A549 (cell line): Measurements from ENCODE around the gene GOLGA6L2. TPM values are rescaled to one million over a fixed set of nuclear protein-coding genes. Genes with fewer than 3 reads are reported as not detected.
"Not testable (repeated sequence)": the region's sequence is repeated elsewhere in the genome, so short reads cannot be mapped to it uniquely, and the experiment has no call there.

Experiments
- ATAC-seq, 2 experiments: fragments of 200-7000 bp in 1 of 2; fragments of >200 bp in 1 of 2; cut with Nextera tagmentation in 1 of 2; cut with Tn5 transposase in 1 of 2; 3 replicates each; pipeline versions ENCODE4 v1.8.0 to v1.9.1; 2018 to 2020; ENCODE audit warnings: mild to moderate bottlenecking in 1 of 2, moderate library complexity in 1 of 2
- CTCF ChIA-PET: fragments of 300-600 bp; sonication (Branson Sonifier 250); formaldehyde crosslinking; extraction: SDS; loops from one replicate; lab custom pipeline; 2021; ENCODE audit warnings: antibody characterized with exemption, inconsistent platforms; lab: Yijun Ruan, JAX
- POLR2A ChIA-PET: fragments of 350-600 bp; formaldehyde crosslinking; extraction: SDS; loops from one replicate; lab custom pipeline; 2021; ENCODE audit warnings: antibody characterized with exemption, inconsistent platforms; lab: Yijun Ruan, JAX
- DNase-seq, 2 experiments: peaks; one replicate each; pipeline versions ENCODE4 v3.0.0 to v3.0.0-alpha.2; 2011 to 2016; ENCODE audit warnings: low read depth in 1 of 2, low spot score in 1 of 2
- FAIRE-seq: peaks from 2 replicates; lab custom pipeline; 2011; peaks lifted over from hg19 to GRCh38; lab: Jason Lieb, UNC
- H3K27ac ChIP-seq, 2 experiments: fragments of >200 bp; sonication (Bioruptor Twin); formaldehyde crosslinking; 3 replicates each; pipeline ENCODE4 v1.5.1; 2016 to 2017
- H3K4me1 ChIP-seq: fragments of >200 bp; sonication (Bioruptor Twin); formaldehyde crosslinking; 3 replicates; pipeline ENCODE4 v1.6.1; 2016
- H3K4me2 ChIP-seq: fragments of >200 bp; sonication (Bioruptor Twin); formaldehyde crosslinking; 3 replicates; pipeline ENCODE4 v1.6.1; 2016
- H3K4me3 ChIP-seq: fragments of >200 bp; sonication (Bioruptor Twin); formaldehyde crosslinking; 3 replicates; pipeline ENCODE4 v1.5.1; 2016
- H3K9me3 ChIP-seq: fragments of >200 bp; sonication (Bioruptor Twin); formaldehyde crosslinking; 3 replicates; pipeline ENCODE4 v1.6.1; 2016
- ATOH8 ChIP-seq: fragments of 250-450 bp; sonication (Bioruptor Pico); IDR thresholded peaks from 2 replicates; pipeline ENCODE4 v1.5.0; 2020; ENCODE audit warnings: low read depth, mild to moderate bottlenecking, moderate library complexity
- CBX2 ChIP-seq: fragments of 200-600 bp; sonication (generic); IDR thresholded peaks from 2 replicates; pipeline ENCODE4 v1.6.1; 2016; ENCODE audit warnings: low read depth, mild to moderate bottlenecking, borderline replicate concordance
- CBX8 ChIP-seq: fragments of 200-600 bp; sonication (generic); IDR thresholded peaks from 2 replicates; pipeline ENCODE4 v1.6.1; 2016
- HEYL ChIP-seq: fragments of 250-450 bp; sonication (Bioruptor Pico); IDR thresholded peaks from 2 replicates; pipeline ENCODE4 v1.8.0; 2021; ENCODE audit warnings: mild to moderate bottlenecking, moderate library complexity
- HOXA7 ChIP-seq: fragments of 250-450 bp; sonication (Bioruptor Pico); IDR thresholded peaks from 2 replicates; pipeline ENCODE4 v1.5.0; 2020; ENCODE audit warnings: mild to moderate bottlenecking, moderate library complexity
- HOXB13 ChIP-seq: fragments of 250-450 bp; sonication (Bioruptor Pico); IDR thresholded peaks from 2 replicates; pipeline ENCODE4 v1.5.0; 2020; ENCODE audit warnings: low read depth, mild to moderate bottlenecking, moderate library complexity
- HOXB5 ChIP-seq: fragments of 250-450 bp; sonication (Bioruptor Pico); IDR thresholded peaks from 2 replicates; pipeline ENCODE4 v1.5.0; 2020; ENCODE audit warnings: mild to moderate bottlenecking, moderate library complexity
- KDM1A ChIP-seq: fragments of 200-600 bp; sonication (generic); IDR thresholded peaks from 2 replicates; pipeline ENCODE4 v1.6.1; 2016; ENCODE audit warnings: low read depth, mild to moderate bottlenecking
- KDM5A ChIP-seq: fragments of 200-600 bp; sonication (generic); IDR thresholded peaks from 2 replicates; pipeline ENCODE4 v1.6.1; 2016; ENCODE audit warnings: antibody characterized with exemption, mild to moderate bottlenecking
- MAFK ChIP-seq: fragments of 450-650 bp; IDR thresholded peaks from 2 replicates; pipeline ENCODE4 v1.6.1; 2014; ENCODE audit not compliant: partially characterized antibody
- PHF8 ChIP-seq: fragments of 200-600 bp; sonication (generic); IDR thresholded peaks from 2 replicates; pipeline ENCODE4 v1.6.1; 2016; ENCODE audit warnings: low read depth, mild to moderate bottlenecking, antibody characterized with exemption, moderate library complexity, borderline replicate concordance
- RARB ChIP-seq: fragments of 250-450 bp; sonication (Bioruptor Pico); IDR thresholded peaks from 2 replicates; pipeline ENCODE4 v1.8.0; 2021; ENCODE audit warnings: mild to moderate bottlenecking, moderate library complexity
- RCOR1 ChIP-seq: fragments of 150-350 bp; IDR thresholded peaks from 2 replicates; pipeline ENCODE4 v1.6.1; 2014; ENCODE audit warnings: antibody characterized with exemption, low read length, low read depth
- REST ChIP-seq: fragments of 200-600 bp; sonication (generic); IDR thresholded peaks from 2 replicates; pipeline ENCODE4 v1.6.1; 2016; ENCODE audit warnings: antibody characterized with exemption, mild to moderate bottlenecking, moderate library complexity
- TFCP2L1 ChIP-seq: fragments of 250-450 bp; sonication (Bioruptor Pico); IDR thresholded peaks from 2 replicates; pipeline ENCODE4 v1.5.0; 2021; ENCODE audit warnings: mild to moderate bottlenecking
- TP53 ChIP-seq: fragments of 250-450 bp; sonication (Bioruptor Pico); IDR thresholded peaks from 2 replicates; pipeline ENCODE4 v1.5.0; 2021; ENCODE audit warnings: mild to moderate bottlenecking, moderate library complexity
- USF2 ChIP-seq: fragments of 450-650 bp; IDR thresholded peaks from 2 replicates; pipeline ENCODE4 v1.6.1; 2014; ENCODE audit warnings: antibody characterized with exemption
- ZFP36 ChIP-seq: fragments of 450-650 bp; IDR thresholded peaks from 2 replicates; pipeline ENCODE4 v1.6.1; 2014; ENCODE audit warnings: borderline replicate concordance; ENCODE audit not compliant: partially characterized antibody
- WGBS: methylation state at CpG from one replicate; pipeline ENCODE4 v1.1.6; 2017; ENCODE audit errors: missing lambda C conversion rate; 5-methylcytosine and 5-hydroxymethylcytosine counted together
- polyA plus RNA-seq, 4 experiments: library from polyadenylated mRNA; depleted of rRNA in 3 of 4; stranded (reverse); fragments of >200 nt; fragmentation: RNase III in 1 of 4; extraction: RNeasy Plus Mini Kit Qiagen cat#74134 plus additional on column Dnase treatment in 1 of 4; gene quantifications; 2 replicates in 3 of 4; 3 replicates in 1 of 4; pipeline ENCODE4 v1.2.3, GENCODE V29; 2011 to 2017

GOLGA6L2 gene
- polyA plus RNA-seq, 2 of the 4 experiments (the other 2 are of a cell fraction): 0.03 TPM; not detected in 1

- ChIA-PET POLR2A (no interaction called here), CTCF (no interaction called here)
- 71% methylated on average over 18 of the region's 18 CpGs for WGBS
- Histone ChIP-seq H3K9me3 (no peaks in the 10 kb centered on the region), H3K4me1 (peaks cover 36% of the 10 kb centered on the region), H3K4me2 (peak overlapping the region; percentile 61), H3K27ac (peak overlapping the region; percentile 79 to 94), H3K4me3 (no peak overlapping the region)
- ATAC-seq (no peak; a peak in 1 of 6 replicates), DNase-seq (peak in 1 of 2 experiments; percentile 29), FAIRE-seq (no peak)
- TF ChIP-seq PHF8: no peak
- TF ChIP-seq KDM1A: peak; percentile 43; the same call in 1 of the 2 replicates
- no peak for TF ChIP-seq CBX2
- TF ChIP-seq TFCP2L1 (CRISPR knock-in tag): no peak
- TF ChIP-seq TP53: no peak
- TF ChIP-seq ZFP36: peak; percentile 7
Observed at GRCh38 chr15:23422099-23422945, 24.7 kb downstream of the GOLGA6L2 start.

GRCh38 chr15:23420806-23421575 lies 26.1 kb downstream of the GOLGA6L2 start:
- ChIA-PET CTCF (interaction anchor here (0.8 kb wide), 1 partner anchor 46 kb away, joined by 3 read pairs; no protein-coding TSS in a partner anchor), POLR2A (no interaction called here)
- Histone ChIP-seq H3K4me2 (0 out of 3 replicates have a peak overlapping the region, but pooled peaks have one; percentile 6), H3K4me3 (no peak overlapping the region), H3K4me1 (peaks cover 36% of the 10 kb centered on the region), H3K9me3 (no peaks in the 10 kb centered on the region), H3K27ac (peak overlapping the region; percentile 79 to 94; a peak in 5 of 6 replicates)
- TF ChIP-seq RCOR1 (no peak), HOXB13 (CRISPR knock-in tag) (no peak), ATOH8 (CRISPR knock-in tag) (no peak), KDM5A (no peak), HOXB5 (CRISPR knock-in tag) (no peak), USF2 (no peak), RARB (CRISPR knock-in tag) (no peak)
- WGBS: 75% methylated on average over 16 of the region's 16 CpGs
- ATAC-seq: peak in 1 of 2 experiments; percentile 30; a peak in 3 of 6 replicates
- no peak for DNase-seq
- FAIRE-seq: no peak

- peak in 1 of 2 experiments; percentile 60; a peak in 3 of 6 replicates for ATAC-seq
- no peak for FAIRE-seq
- no peaks in the 10 kb centered on the region for H3K9me3 ChIP-seq
- TF ChIP-seq TFCP2L1 (CRISPR knock-in tag) (no peak), HEYL (CRISPR knock-in tag) (no peak), CBX8 (no peak), ATOH8 (CRISPR knock-in tag) (no peak), REST (no peak), PHF8 (no peak), MAFK (no peak), HOXA7 (CRISPR knock-in tag) (no peak)
- TF ChIP-seq, all 56 proteins: peak for 0
- WGBS: 90% methylated on average over 28 of the region's 43 CpGs
- Histone ChIP-seq H3K27ac (no peak overlapping the region), H3K4me1 (peaks cover 14% of the 10 kb centered on the region), H3K4me2 (no peak overlapping the region), H3K4me3 (no peak overlapping the region)
- ChIA-PET CTCF (no interaction called here), POLR2A (no interaction called here)
- DNase-seq: no peak
Observed at GRCh38 chr15:23416349-23417276, 30.4 kb downstream of the GOLGA6L2 start.

- H3K27ac ChIP-seq, DNase-seq, POLR2A ChIA-PET, H3K4me1 ChIP-seq, H3K9me3 ChIP-seq, H3K4me3 ChIP-seq, CTCF ChIA-PET, ATAC-seq, H3K4me2 ChIP-seq: not testable (repeated sequence)
- peak; percentile 13 for FAIRE-seq
- 91% methylated on average over 8 of the region's 8 CpGs for WGBS
Observed at GRCh38 chr15:23415866-23416265, 31.2 kb downstream of the GOLGA6L2 start.
